Calu3 (cell line): ENCODE data around the gene HOXC10. TPM values are rescaled to one million over a fixed set of nuclear protein-coding genes. Genes with fewer than 3 reads are reported as not detected.

ENCODE experiments used
- BruUV-seq: library from RNA; stranded (reverse); fragments of 400-500 nt; replicated peaks from 2 replicates; lab custom pipeline; 2021; lab: Mats Ljungman, UMichigan
- CTCF ChIA-PET: fragments of 300-600 bp; sonication (Branson Sonifier 250); formaldehyde crosslinking; loops from one replicate; lab custom pipeline; 2022; ENCODE audit warnings: antibody characterized with exemption; lab: Charles Lee
- DNase-seq: peaks from one replicate; pipeline ENCODE4 v3.0.0; 2022
- H3K27ac Mint-ChIP-seq: one replicate; pipeline ENCODE4 v1.8.0; 2022; ENCODE audit warnings: mixed read lengths; ENCODE audit not compliant: unreplicated experiment
- H3K27me3 Mint-ChIP-seq: one replicate; pipeline ENCODE4 v1.8.0; 2022; ENCODE audit warnings: mixed read lengths; ENCODE audit not compliant: unreplicated experiment
- H3K36me3 Mint-ChIP-seq: one replicate; pipeline ENCODE4 v1.8.0; 2022; ENCODE audit warnings: mild to moderate bottlenecking, moderate library complexity, mixed read lengths; ENCODE audit not compliant: insufficient read depth, unreplicated experiment
- H3K4me1 Mint-ChIP-seq: one replicate; pipeline ENCODE4 v1.8.0; 2022; ENCODE audit warnings: mild to moderate bottlenecking, low read depth, mixed read lengths; ENCODE audit not compliant: unreplicated experiment
- H3K4me3 Mint-ChIP-seq: one replicate; pipeline ENCODE4 v1.8.0; 2022; ENCODE audit warnings: mild to moderate bottlenecking, low read depth, moderate library complexity, mixed read lengths; ENCODE audit not compliant: unreplicated experiment
- H3K9me3 Mint-ChIP-seq: one replicate; pipeline ENCODE4 v1.8.0; 2022; ENCODE audit warnings: low read depth, mixed read lengths; ENCODE audit not compliant: unreplicated experiment
- intact Hi-C: fragments of 100-400 bp; cut with micrococcal nuclease; formaldehyde crosslinking; loops from one replicate; pipeline ENCODE4 v1.10.0; 2022; ENCODE audit not compliant: unreplicated experiment
- total RNA-seq: library from RNA; stranded (reverse); gene quantifications from 2 replicates; pipeline ENCODE4 v1.2.3, GENCODE V29; 2022
- TF ChIP-seq, protein P1 (sequence below): fragments of 200-600 bp; IDR thresholded peaks from one replicate; pipeline ENCODE4 v1.8.0; 2022; ENCODE audit warnings: antibody characterized with exemption; ENCODE audit not compliant: unreplicated experiment

HOXC10 gene
- total RNA-seq, 1 experiment from 2014 or later, result 0.71 TPM

DNA sequence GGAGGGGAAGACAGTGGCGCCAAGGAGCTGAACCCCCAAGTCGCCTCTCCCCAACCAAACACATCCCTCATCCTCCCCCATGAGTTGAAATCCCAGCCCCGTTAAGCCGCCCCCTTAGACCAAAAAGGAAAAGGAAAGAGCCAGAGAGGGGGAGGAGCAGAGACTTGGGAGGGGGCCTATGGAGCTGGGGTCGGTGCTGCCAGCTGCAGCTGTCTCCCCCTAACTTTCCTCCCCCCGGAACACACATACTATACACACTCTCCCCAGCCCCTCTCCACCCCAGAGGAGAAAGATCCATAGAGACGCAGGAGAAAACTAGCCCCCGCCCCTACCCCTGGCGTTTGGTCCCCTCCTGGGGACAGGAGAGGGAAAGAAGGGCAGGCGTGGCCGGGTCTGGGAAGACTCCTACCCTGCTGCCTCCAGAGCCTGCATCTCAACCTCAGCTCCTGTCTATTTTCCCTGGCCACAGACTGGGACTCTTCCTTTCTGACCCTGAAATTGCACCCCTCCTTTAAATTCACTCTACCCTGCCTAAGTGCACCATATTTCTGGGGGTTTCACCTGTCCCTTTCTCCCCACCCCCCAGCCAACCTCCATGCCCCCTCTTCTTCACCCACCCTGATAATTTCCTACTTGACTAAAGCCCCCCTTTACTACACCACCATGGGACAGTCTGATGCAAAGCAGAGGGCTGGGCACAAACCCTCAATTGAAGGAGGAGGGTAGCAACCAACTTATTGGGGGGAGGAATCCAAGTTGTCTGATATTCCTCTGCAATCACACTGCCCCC lies 13.4 kb downstream of the HOXC10 start:
- Mint-ChIP-seq H3K27me3 (peaks cover 89% of the 10 kb centered on the region), H3K4me3 (no peak overlapping the region), H3K27ac (no peak overlapping the region), H3K9me3 (no peaks in the 10 kb centered on the region), H3K36me3 (peaks cover 27% of the 10 kb centered on the region), H3K4me1 (peaks cover 31% of the 10 kb centered on the region)
- no TSS peak for BruUV-seq
- intact Hi-C loops, result no loop called here
- DNase-seq, result no peak
- TF ChIP-seq, protein P1, sequence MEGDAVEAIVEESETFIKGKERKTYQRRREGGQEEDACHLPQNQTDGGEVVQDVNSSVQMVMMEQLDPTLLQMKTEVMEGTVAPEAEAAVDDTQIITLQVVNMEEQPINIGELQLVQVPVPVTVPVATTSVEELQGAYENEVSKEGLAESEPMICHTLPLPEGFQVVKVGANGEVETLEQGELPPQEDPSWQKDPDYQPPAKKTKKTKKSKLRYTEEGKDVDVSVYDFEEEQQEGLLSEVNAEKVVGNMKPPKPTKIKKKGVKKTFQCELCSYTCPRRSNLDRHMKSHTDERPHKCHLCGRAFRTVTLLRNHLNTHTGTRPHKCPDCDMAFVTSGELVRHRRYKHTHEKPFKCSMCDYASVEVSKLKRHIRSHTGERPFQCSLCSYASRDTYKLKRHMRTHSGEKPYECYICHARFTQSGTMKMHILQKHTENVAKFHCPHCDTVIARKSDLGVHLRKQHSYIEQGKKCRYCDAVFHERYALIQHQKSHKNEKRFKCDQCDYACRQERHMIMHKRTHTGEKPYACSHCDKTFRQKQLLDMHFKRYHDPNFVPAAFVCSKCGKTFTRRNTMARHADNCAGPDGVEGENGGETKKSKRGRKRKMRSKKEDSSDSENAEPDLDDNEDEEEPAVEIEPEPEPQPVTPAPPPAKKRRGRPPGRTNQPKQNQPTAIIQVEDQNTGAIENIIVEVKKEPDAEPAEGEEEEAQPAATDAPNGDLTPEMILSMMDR, result no peak
- CTCF ChIA-PET, result interaction anchor here (1.0 kb wide), 1 partner anchor 207 kb away, joined by 3 read pairs; no protein-coding TSS in a partner anchor

DNA sequence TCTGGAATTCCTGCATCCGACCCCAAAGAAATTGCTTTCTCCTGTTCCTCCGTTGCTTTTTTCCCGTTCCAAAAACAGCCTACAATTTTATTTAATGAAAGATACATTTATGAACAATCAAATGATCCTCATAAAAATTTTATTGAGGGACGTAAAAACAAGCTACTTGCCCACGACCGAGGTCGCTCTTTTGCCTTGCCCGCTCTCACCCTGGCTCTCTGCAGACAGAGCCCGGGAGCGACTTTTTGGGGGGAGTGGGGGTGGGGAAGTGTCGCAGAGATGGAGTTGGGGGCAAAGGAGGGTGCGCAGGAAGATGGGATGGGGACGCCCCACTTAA lies 13.9 kb downstream of the HOXC10 start:
- Mint-ChIP-seq H3K36me3 (peaks cover 27% of the 10 kb centered on the region), H3K9me3 (no peaks in the 10 kb centered on the region), H3K4me3 (no peak overlapping the region), H3K27me3 (peaks cover 89% of the 10 kb centered on the region), H3K27ac (no peak overlapping the region), H3K4me1 (peaks cover 27% of the 10 kb centered on the region)
- no TSS peak for BruUV-seq
- no peak for DNase-seq
- TF ChIP-seq, protein P1, result no peak
- CTCF ChIA-PET, result interaction anchor here (1.0 to 2.0 kb wide), 3 partner anchors 203 to 209 kb away, joined by 3 to 7 read pairs (median 4); no protein-coding TSS in a partner anchor
- intact Hi-C loops, result no loop called here

DNA sequence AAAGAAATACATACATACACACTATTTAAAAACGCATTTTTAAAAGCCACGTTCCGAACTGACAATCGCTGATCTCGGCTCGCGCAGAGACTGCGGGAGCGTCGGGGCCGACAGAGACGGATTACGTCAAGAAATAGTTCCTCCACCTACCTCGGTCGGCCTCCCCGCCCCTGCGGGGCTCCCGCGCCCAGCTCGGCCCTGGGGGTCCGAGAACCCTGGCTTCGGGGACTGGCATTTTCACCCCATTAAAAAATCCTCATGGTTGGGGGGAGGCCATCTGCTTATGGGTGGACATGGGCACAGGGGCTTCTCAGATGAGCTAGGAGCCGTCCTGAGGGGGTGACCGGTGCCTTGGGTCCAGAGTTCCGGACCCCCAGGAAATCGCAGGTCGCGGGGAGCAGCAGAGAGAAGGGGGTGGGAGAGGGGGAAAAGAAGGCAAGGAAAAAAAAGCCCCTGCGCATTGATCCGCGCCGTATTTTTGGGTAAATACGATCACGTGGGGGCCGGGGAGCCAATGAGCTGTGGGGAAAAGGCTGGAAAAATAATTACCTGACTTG lies 14.7 kb downstream of the HOXC10 start:
- intact Hi-C loops, result no loop called here
- H3K4me3 Mint-ChIP-seq, result peak overlapping the region; percentile 70
- CTCF ChIA-PET, result interaction anchor here (0.9 to 2.0 kb wide), 5 partner anchors 9 to 215 kb away, joined by 3 to 8 read pairs (median 4); partner anchors contain the start of gene HOXC8

More for the DNA sequence above, 14.7 kb downstream of the HOXC10 start:
- peaks cover 89% of the 10 kb centered on the region for H3K27me3 Mint-ChIP-seq
- H3K27ac Mint-ChIP-seq, result no peak overlapping the region
- peaks cover 27% of the 10 kb centered on the region for H3K36me3 Mint-ChIP-seq
- TF ChIP-seq, protein P1, result no peak
- H3K9me3 Mint-ChIP-seq, result no peaks in the 10 kb centered on the region
- no TSS peak for BruUV-seq
- DNase-seq, result peak; percentile 55
- peaks cover 19% of the 10 kb centered on the region for H3K4me1 Mint-ChIP-seq
